OCI-LY1 (cell line): ENCODE results near the gene MYEOV.

Source experiments
- H2AFZ ChIP-seq: fragments of 200-600 bp; sonication (generic), shearing (Covaris generic); 2 replicates; pipeline ENCODE4 v1.6.0; 2014; ENCODE audit warnings: antibody characterized with exemption, mild to moderate bottlenecking, low read length
- H3F3A ChIP-seq: fragments of 200-600 bp; sonication (generic), shearing (Covaris generic); 2 replicates; pipeline ENCODE4 v1.6.0; 2014; ENCODE audit warnings: mild to moderate bottlenecking, antibody characterized with exemption, low read length, moderate library complexity; ENCODE audit not compliant: insufficient read depth
- H3K27ac ChIP-seq: fragments of 200-600 bp; sonication (generic); 2 replicates; pipeline ENCODE4 v1.5.1; 2014; ENCODE audit warnings: low read length, mixed run types, mild to moderate bottlenecking, low read depth; ENCODE audit not compliant: poor library complexity, severe bottlenecking
- H3K27me3 ChIP-seq: fragments of 200-600 bp; sonication (generic); 2 replicates; pipeline ENCODE4 v1.6.0; 2014; ENCODE audit warnings: antibody characterized with exemption, mild to moderate bottlenecking, low read length, moderate library complexity; ENCODE audit not compliant: insufficient read depth
- H3K36me3 ChIP-seq: fragments of 200-600 bp; sonication (generic); 2 replicates; pipeline ENCODE4 v1.6.1; 2014; ENCODE audit warnings: mild to moderate bottlenecking, antibody characterized with exemption, low read length, moderate library complexity, mixed read lengths; ENCODE audit not compliant: insufficient read depth
- H3K4me1 ChIP-seq: fragments of 200-600 bp; sonication (generic); 2 replicates; pipeline ENCODE4 v1.5.1; 2014; ENCODE audit warnings: mild to moderate bottlenecking, low read length, moderate library complexity; ENCODE audit not compliant: insufficient read depth, severe bottlenecking
- H3K4me2 ChIP-seq: fragments of 200-600 bp; sonication (generic), shearing (Covaris generic); 2 replicates; pipeline ENCODE4 v1.6.1; 2014; ENCODE audit warnings: low read length
- H3K4me3 ChIP-seq: fragments of 200-600 bp; sonication (generic); 2 replicates; pipeline ENCODE4 v1.5.1; 2014; ENCODE audit warnings: low read length, low read depth, mild to moderate bottlenecking, mixed read lengths; ENCODE audit not compliant: poor library complexity, severe bottlenecking
- H3K79me2 ChIP-seq: fragments of 200-600 bp; shearing (Covaris generic); 2 replicates; pipeline ENCODE4 v1.6.1; 2016; ENCODE audit warnings: mixed run types, low read length, mixed read lengths; ENCODE audit not compliant: insufficient read depth
- H3K9ac ChIP-seq: fragments of 200-600 bp; sonication (generic), shearing (Covaris generic); 2 replicates; pipeline ENCODE4 v1.6.1; 2014; ENCODE audit warnings: mild to moderate bottlenecking, low read length, mixed read lengths
- H3K9me2 ChIP-seq: fragments of 200-600 bp; sonication (generic), shearing (Covaris generic); 2 replicates; pipeline ENCODE4 v1.6.1; 2014; ENCODE audit warnings: low read depth, mild to moderate bottlenecking, low read length, mixed read lengths
- H3K9me3 ChIP-seq: fragments of 200-600 bp; shearing (Covaris generic); 2 replicates; pipeline ENCODE4 v1.6.1; 2014; ENCODE audit warnings: low read length, mixed read lengths
- H4K20me1 ChIP-seq: fragments of 200-600 bp; sonication (generic), shearing (Covaris generic); 2 replicates; pipeline ENCODE4 v1.6.0; 2016; ENCODE audit warnings: mild to moderate bottlenecking, low read length; ENCODE audit not compliant: insufficient read depth
- EZH2 ChIP-seq: fragments of 200-600 bp; sonication (generic), shearing (Covaris generic); IDR thresholded peaks from 2 replicates; pipeline ENCODE4 v1.8.0; 2017; ENCODE audit warnings: borderline replicate concordance, mixed run types, mild to moderate bottlenecking, antibody characterized with exemption, low read length, moderate library complexity, mixed read lengths
- TF ChIP-seq, protein P1 (sequence below): fragments of 200-600 bp; sonication (generic), shearing (Covaris generic); IDR thresholded peaks from 2 replicates; pipeline ENCODE4 v1.5.1; 2017; ENCODE audit warnings: mild to moderate bottlenecking, antibody characterized with exemption, low read length, moderate library complexity, mixed read lengths

MYEOV gene

DNA sequence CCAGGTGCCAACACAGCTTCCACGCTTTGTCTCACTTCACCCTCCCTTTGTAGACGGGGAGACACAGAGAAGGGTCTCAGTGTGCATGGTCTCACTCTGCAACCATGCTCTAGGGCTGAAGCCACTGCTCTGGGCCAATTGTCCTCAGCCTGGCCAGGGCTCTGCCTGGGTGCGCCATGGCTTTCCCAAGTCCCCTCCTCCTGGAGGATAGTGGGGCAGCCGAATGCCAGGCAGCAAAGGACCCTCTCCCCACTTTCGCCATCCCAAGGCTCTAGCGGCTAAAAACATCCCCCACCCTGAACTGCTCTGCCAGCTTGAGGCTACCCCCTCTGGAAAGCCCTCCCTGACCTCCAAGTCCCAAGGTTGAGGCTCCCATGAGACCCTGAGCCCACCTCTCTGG, 20.4 kb upstream of the MYEOV start:
- H3K4me1 ChIP-seq: no peaks in the 10 kb centered on the region

DNA sequence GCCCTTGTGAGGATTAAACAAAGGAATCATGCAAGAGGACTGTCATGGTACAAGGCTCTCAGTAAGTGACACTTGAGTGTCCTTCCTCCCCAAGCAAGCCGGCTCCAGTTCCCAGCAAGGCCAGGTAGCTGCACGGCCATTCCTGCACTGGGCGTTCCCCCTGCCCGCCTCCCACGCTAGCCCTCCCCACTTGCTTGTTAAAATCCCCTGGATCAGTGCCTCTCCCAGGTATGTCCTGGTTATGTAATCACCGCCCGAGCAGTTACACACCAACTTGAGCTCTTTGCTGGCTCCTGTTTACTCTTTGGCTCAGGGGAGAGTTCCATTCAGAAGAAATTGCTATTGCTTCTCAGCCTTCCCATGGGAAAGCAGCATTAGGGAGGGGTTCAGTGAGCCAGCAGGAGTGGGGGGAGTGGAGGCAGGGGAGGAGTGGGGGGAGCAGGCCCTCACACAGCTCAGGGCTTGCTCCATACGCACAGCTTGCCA, 19.4 kb upstream of the MYEOV start:
- H3K27me3 ChIP-seq: no peaks in the 10 kb centered on the region
- TF ChIP-seq, protein P1, sequence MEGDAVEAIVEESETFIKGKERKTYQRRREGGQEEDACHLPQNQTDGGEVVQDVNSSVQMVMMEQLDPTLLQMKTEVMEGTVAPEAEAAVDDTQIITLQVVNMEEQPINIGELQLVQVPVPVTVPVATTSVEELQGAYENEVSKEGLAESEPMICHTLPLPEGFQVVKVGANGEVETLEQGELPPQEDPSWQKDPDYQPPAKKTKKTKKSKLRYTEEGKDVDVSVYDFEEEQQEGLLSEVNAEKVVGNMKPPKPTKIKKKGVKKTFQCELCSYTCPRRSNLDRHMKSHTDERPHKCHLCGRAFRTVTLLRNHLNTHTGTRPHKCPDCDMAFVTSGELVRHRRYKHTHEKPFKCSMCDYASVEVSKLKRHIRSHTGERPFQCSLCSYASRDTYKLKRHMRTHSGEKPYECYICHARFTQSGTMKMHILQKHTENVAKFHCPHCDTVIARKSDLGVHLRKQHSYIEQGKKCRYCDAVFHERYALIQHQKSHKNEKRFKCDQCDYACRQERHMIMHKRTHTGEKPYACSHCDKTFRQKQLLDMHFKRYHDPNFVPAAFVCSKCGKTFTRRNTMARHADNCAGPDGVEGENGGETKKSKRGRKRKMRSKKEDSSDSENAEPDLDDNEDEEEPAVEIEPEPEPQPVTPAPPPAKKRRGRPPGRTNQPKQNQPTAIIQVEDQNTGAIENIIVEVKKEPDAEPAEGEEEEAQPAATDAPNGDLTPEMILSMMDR: no peak
- TF ChIP-seq EZH2: no peak
- H2AFZ ChIP-seq: no peak overlapping the region
- no peaks in the 10 kb centered on the region for H4K20me1 ChIP-seq
- H3K9me2 ChIP-seq: no peaks in the 10 kb centered on the region
- no peaks in the 10 kb centered on the region for H3K36me3 ChIP-seq
- no peaks in the 10 kb centered on the region for H3F3A ChIP-seq
- H3K4me3 ChIP-seq: no peak overlapping the region
- H3K79me2 ChIP-seq: no peaks in the 10 kb centered on the region
- no peaks in the 10 kb centered on the region for H3K4me1 ChIP-seq
- H3K4me2 ChIP-seq: no peak overlapping the region
- no peak overlapping the region for H3K27ac ChIP-seq
- H3K9ac ChIP-seq: no peak overlapping the region
- no peaks in the 10 kb centered on the region for H3K9me3 ChIP-seq

More for the DNA sequence above, 20.4 kb upstream of the MYEOV start:
- no peaks in the 10 kb centered on the region for H3K36me3 ChIP-seq
- TF ChIP-seq EZH2: no peak
- TF ChIP-seq, protein P1: no peak
- H3K4me2 ChIP-seq: no peak overlapping the region
- H3K9me2 ChIP-seq: no peaks in the 10 kb centered on the region
- no peak overlapping the region for H3K27ac ChIP-seq
- no peak overlapping the region for H3K4me3 ChIP-seq
- no peaks in the 10 kb centered on the region for H3K79me2 ChIP-seq
- H2AFZ ChIP-seq: no peak overlapping the region
- H3K27me3 ChIP-seq: no peaks in the 10 kb centered on the region
- H3K9ac ChIP-seq: no peak overlapping the region
- no peaks in the 10 kb centered on the region for H3K9me3 ChIP-seq
- no peaks in the 10 kb centered on the region for H4K20me1 ChIP-seq
- H3F3A ChIP-seq: no peaks in the 10 kb centered on the region

DNA sequence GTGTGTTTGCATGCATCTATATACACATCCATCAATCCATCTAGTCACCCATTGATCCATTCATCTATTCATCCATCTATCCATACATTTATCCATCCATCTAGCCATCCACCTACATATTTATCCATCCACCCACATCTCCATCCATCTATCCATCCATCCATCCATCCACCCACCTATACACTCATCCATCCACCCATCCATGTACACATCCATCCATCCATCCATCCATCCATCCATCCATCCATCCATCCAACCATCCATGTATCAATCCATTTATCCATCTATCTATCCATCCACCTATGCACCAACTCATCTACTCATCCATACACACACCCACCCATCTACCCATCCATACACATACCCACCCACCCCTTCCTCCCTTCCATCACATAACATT, 18.8 kb upstream of the MYEOV start:
- H3K9ac ChIP-seq: no peak overlapping the region
- H3F3A ChIP-seq: no peaks in the 10 kb centered on the region
- H3K4me2 ChIP-seq: no peak overlapping the region
- no peaks in the 10 kb centered on the region for H4K20me1 ChIP-seq
- H3K36me3 ChIP-seq: no peaks in the 10 kb centered on the region
- no peak overlapping the region for H3K27ac ChIP-seq
- H3K79me2 ChIP-seq: no peaks in the 10 kb centered on the region
- no peaks in the 10 kb centered on the region for H3K9me3 ChIP-seq
- no peak overlapping the region for H3K4me3 ChIP-seq
- no peaks in the 10 kb centered on the region for H3K27me3 ChIP-seq
- no peak overlapping the region for H2AFZ ChIP-seq
- no peaks in the 10 kb centered on the region for H3K9me2 ChIP-seq
- H3K4me1 ChIP-seq: no peaks in the 10 kb centered on the region
- no peak for TF ChIP-seq EZH2
- TF ChIP-seq, protein P1: no peak
